ENCODE data around the gene ERCC4.

ERCC4 gene

GRCh38 chr16:13992976-13993375, 73.0 kb downstream of the ERCC4 start:
- DNase-seq (ENCODE audit: low read depth in 3 of 3, low spot score in 1 of 3) = no peak

GRCh38 chr16:13994239-13995106, 74.5 kb downstream of the ERCC4 start:
- no peak for DNase-seq (ENCODE audit: low read depth in 3 of 3, low spot score in 1 of 3)

GRCh38 chr16:13995194-13995593, 75.2 kb downstream of the ERCC4 start:
- DNase-seq (ENCODE audit: low read depth in 3 of 3, low spot score in 1 of 3) = no peak

GRCh38 chr16:13996778-13997288, 76.9 kb downstream of the ERCC4 start:
- no peak for DNase-seq (ENCODE audit: low read depth in 3 of 3, low spot score in 1 of 3)

- DNase-seq (ENCODE audit: low read depth in 3 of 3, low spot score in 1 of 3) = no peak
These were observed 77.6 kb downstream of the ERCC4 start for GRCh38 chr16:13997526-13997925.

- no peak for DNase-seq (ENCODE audit: low read depth in 3 of 3, low spot score in 1 of 3)
These were observed 78.0 kb downstream of the ERCC4 start for GRCh38 chr16:13997933-13998332.

GRCh38 chr16:13999071-13999894, 79.3 kb downstream of the ERCC4 start:
- DNase-seq (ENCODE audit: low read depth in 3 of 3, low spot score in 1 of 3) = no peak

- DNase-seq (ENCODE audit: low read depth in 3 of 3, low spot score in 1 of 3) = no peak
These were observed 80.0 kb downstream of the ERCC4 start for GRCh38 chr16:13999895-14000425.

GRCh38 chr16:14001521-14001920, 81.6 kb downstream of the ERCC4 start:
- no peak for DNase-seq (ENCODE audit: low read depth in 3 of 3, low spot score in 1 of 3)

Measured in stimulated activated CD4-positive, alpha-beta T cell treated with anti-CD3 and anti-CD28 coated beads, TNF-alpha, amount 100 ng/mL, for 1 hour (primary cell).